Activated T-cell treated with anti-CD3 and anti-CD28 coated beads, Interleukin-2, amount 50 U/mL, for 72 hours (primary cell): ENCODE data around the gene DYNC2LI1. TPM values are rescaled to one million over a fixed set of nuclear protein-coding genes. Genes with fewer than 3 reads are reported as not detected.

Experiments
- ATAC-seq, 2 donors: fragments of 150-1000 bp; cut with Tn5 transposase; replicated peaks in 1 of 2; 2 replicates each; pipeline ENCODE4 v1.10.0; 2021; ENCODE audit warnings: moderate library complexity in 2 of 2, mild to moderate bottlenecking in 1 of 2
- DNase-seq, 2 donors: peaks; one replicate each; pipeline ENCODE4 v3.0.0; 2021 to 2022; ENCODE audit warnings: mixed read lengths in 1 of 2
- H3K27ac Mint-ChIP-seq: one replicate; pipeline ENCODE4 v1.8.0; 2022; ENCODE audit warnings: mild to moderate bottlenecking, moderate library complexity, mixed read lengths
- H3K27me3 Mint-ChIP-seq: one replicate; pipeline ENCODE4 v1.8.0; 2022; ENCODE audit warnings: low read depth, mixed read lengths
- H3K36me3 Mint-ChIP-seq, 2 donors: one replicate each; pipeline ENCODE4 v1.8.0; 2022; ENCODE audit warnings: mixed read lengths in 2 of 2, mild to moderate bottlenecking in 1 of 2; ENCODE audit not compliant: insufficient read depth in 2 of 2
- H3K4me1 Mint-ChIP-seq: one replicate; pipeline ENCODE4 v1.8.0; 2022; ENCODE audit warnings: low read depth, mixed read lengths
- H3K4me3 Mint-ChIP-seq, 2 donors: one replicate each; pipeline ENCODE4 v1.8.0; 2022; ENCODE audit warnings: mild to moderate bottlenecking in 2 of 2, mixed read lengths in 2 of 2, moderate library complexity in 2 of 2
- H3K9me3 Mint-ChIP-seq, 2 donors: one replicate each; pipeline ENCODE4 v1.8.0; 2022; ENCODE audit warnings: mixed read lengths in 2 of 2
- total RNA-seq, 2 donors: library from RNA; stranded (reverse); gene quantifications; one replicate each; pipeline ENCODE4 v1.2.3, GENCODE V29; 2022

The DYNC2LI1 gene
- total RNA-seq, 2 donors from 2014 or later: 31.9 to 34.6 TPM

DNA sequence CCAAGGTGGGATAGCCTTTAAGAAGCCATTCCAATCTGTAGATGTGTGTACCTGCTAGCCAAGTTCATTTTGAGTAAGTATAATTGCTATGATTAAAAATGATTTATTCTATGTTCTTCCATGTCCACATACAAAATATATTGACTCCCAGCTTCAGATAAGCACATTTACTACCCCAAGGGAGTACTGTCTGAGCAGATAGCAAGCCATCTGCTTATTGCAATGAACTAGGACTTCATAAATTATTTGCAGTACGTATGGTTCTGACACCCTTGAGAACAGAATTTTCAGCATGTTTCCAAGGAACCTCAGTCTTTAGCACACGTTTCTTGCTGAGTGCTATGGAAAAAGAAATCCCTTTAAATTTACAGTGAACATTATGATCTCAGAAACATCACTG, 36.6 kb downstream of the DYNC2LI1 start:
- peaks cover 0 to 3% of the 10 kb centered on the region in 2 donors for H3K36me3 Mint-ChIP-seq
- H3K9me3 Mint-ChIP-seq: no peaks in the 10 kb centered on the region
- H3K4me1 Mint-ChIP-seq: no peaks in the 10 kb centered on the region
- no peaks in the 10 kb centered on the region for H3K27me3 Mint-ChIP-seq
- H3K4me3 Mint-ChIP-seq: no peak overlapping the region
- no peak for DNase-seq
- no peak overlapping the region for H3K27ac Mint-ChIP-seq
- no peak for ATAC-seq

DNA sequence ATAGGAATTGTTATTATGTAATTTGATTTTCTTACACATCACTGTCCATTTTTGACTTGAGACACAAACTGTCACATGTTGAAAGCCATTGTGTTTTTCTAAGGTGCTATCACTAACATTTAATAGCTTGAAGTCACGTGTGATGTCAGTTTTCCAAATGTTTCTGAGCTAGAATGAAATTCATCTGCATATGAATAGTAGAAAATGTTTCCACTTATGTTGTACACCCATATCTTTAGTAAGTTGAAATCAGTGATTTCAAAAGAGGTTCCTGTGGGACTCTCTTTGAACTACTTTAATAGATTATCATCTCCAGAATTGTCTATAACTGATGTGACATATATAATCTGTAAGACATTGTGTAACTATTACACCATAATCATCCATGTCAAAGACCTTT, 37.0 kb downstream of the DYNC2LI1 start:
- Mint-ChIP-seq H3K4me3 (no peak overlapping the region), H3K27ac (no peak overlapping the region), H3K4me1 (no peaks in the 10 kb centered on the region), H3K27me3 (no peaks in the 10 kb centered on the region), H3K9me3 (peaks cover 0 to 1% of the 10 kb centered on the region in 2 donors), H3K36me3 (peaks cover 0 to 2% of the 10 kb centered on the region in 2 donors)
- ATAC-seq (no peak), DNase-seq (no peak)

DNA sequence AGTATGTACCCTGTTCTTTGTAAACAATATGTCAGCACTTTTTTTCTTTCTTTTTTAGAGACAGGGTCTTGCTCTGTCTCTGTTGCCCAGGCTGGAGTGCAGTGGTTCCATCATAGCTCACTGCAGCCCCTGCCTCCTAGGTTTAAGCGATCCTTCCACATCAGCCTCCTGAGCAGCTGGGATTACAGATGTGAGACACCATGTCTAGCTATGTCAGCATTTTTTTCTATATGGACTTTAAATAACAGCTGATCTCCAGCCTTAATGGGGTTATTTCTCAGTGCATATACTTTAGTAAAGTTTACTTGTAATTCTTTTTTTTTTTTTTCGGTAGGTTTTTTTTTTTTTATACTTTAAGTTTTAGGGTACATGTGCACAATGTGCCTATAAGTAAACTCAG, 38.2 kb downstream of the DYNC2LI1 start:
- H3K4me3 Mint-ChIP-seq: no peak overlapping the region
- no peak for ATAC-seq

DNA sequence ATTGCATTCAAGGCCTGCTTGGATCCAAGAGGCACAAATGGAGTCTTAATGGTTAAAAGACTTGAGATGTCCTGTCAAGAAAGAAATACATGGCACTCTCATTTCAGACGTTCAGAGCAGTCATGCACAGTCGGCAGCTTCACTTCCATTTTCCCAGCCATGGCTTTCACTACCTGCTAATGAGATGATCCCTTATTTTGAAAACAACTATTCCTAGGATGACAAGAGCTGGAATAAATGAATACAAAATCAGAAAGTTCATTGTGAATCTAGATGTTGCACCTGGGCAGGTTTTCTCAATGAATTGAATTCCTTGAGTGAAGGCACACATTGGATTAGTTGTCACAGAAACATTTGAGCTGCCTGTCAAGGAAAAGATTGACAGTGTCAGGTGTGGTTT, 39.1 kb downstream of the DYNC2LI1 start:
- Mint-ChIP-seq H3K27ac (no peak overlapping the region), H3K4me1 (no peaks in the 10 kb centered on the region), H3K27me3 (no peaks in the 10 kb centered on the region), H3K36me3 (peaks cover 0 to 2% of the 10 kb centered on the region in 2 donors), H3K9me3 (peaks cover 1 to 3% of the 10 kb centered on the region in 2 donors), H3K4me3 (no peak overlapping the region)
- no peak for ATAC-seq
- DNase-seq: no peak

More for the DNA sequence above, 38.2 kb downstream of the DYNC2LI1 start:
- Mint-ChIP-seq H3K4me1 (no peaks in the 10 kb centered on the region), H3K27ac (no peak overlapping the region), H3K27me3 (no peaks in the 10 kb centered on the region), H3K36me3 (peaks cover 2% of the 10 kb centered on the region in 2 donors), H3K9me3 (peaks cover 1 to 3% of the 10 kb centered on the region in 2 donors)
- DNase-seq: no peak

DNA sequence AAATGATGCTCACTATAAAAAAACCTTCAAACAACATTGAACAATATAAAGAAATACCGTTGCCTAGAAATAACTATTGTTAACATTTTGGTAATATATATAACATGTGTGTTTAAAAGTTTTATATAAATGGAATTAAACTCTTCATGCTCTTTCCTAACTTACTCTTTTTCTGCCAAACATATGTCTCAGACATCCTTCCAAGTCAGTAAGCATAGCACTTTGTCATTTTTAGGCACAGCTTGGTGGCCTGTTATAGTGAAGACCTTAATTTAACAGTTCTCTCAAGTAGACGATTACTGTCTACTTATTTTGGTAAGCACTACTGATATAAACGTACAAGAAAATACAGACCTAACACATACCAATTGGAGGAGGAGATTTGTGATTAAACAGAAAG, 40.9 kb downstream of the DYNC2LI1 start:
- Mint-ChIP-seq H3K27me3 (no peaks in the 10 kb centered on the region), H3K4me3 (no peak overlapping the region), H3K36me3 (peaks cover 0 to 2% of the 10 kb centered on the region in 2 donors), H3K4me1 (peaks cover 8% of the 10 kb centered on the region), H3K9me3 (peaks cover 1 to 3% of the 10 kb centered on the region in 2 donors), H3K27ac (no peak overlapping the region)
- DNase-seq (no peak), ATAC-seq (no peak)

DNA sequence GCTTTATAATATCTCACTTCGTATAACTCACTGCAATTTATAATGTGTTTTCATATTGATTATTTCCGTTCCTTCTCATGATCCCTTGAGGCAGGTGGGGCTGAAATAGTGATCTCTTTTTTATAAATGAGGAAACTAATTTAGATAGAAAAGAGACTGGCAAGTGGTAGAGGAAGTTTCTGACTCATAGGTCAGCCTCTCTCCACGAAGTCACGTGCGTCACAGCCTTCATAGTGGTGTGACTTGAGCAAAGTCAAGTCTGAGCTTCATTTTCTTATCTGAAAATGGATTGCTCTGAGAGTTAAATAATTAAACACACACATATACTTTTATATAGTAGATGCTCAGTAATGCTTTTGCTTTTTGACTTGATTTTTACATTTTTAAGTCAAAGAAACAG, 44.9 kb downstream of the DYNC2LI1 start:
- DNase-seq: peak; percentile 21 to 27

DNA sequence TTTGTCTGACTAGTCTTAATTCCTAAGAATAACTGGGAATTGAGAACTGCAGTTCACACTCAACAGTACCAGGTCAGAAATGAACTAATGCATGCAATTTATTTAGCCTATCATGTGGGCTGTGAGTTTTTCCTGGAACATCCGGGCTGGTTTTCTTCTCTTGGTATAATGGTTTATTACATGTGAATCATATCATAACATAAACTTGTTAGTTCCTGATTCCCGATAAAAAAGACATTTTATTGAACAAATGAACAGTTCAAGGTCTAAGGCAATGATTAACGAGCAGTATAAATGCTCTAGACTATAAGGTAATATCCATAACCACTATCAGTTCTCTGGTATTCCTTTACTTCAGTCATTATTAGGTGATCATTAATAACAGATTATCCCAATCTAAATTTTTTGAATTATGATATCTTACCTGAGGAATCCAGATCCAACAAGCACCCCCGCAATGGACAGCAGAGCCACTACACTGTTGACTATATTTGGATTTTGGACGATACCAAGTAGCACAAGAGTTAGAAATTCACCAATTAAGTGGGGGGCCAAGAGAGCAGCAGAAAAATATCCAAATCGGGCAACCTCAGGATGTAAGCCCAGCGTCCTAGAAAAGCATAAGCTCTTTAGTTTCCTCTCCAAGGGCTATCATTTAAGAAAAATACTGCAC, 45.8 kb downstream of the DYNC2LI1 start:
- H3K36me3 Mint-ChIP-seq: peaks cover 0 to 2% of the 10 kb centered on the region in 2 donors
- H3K27me3 Mint-ChIP-seq: peaks cover 40% of the 10 kb centered on the region
- H3K9me3 Mint-ChIP-seq: peaks cover 1 to 3% of the 10 kb centered on the region in 2 donors
- ATAC-seq (no peak), DNase-seq (no peak)
- H3K4me1 Mint-ChIP-seq: peaks cover 8% of the 10 kb centered on the region
- H3K27ac Mint-ChIP-seq: no peak overlapping the region
- H3K4me3 Mint-ChIP-seq: no peak overlapping the region

More for the DNA sequence above, 44.9 kb downstream of the DYNC2LI1 start:
- peak overlapping the region in 1 of 2 donors; percentile 18 for H3K4me3 Mint-ChIP-seq
- H3K36me3 Mint-ChIP-seq: peaks cover 0 to 2% of the 10 kb centered on the region in 2 donors
- H3K9me3 Mint-ChIP-seq: peaks cover 1 to 3% of the 10 kb centered on the region in 2 donors
- peaks cover 31% of the 10 kb centered on the region for H3K27me3 Mint-ChIP-seq
- H3K4me1 Mint-ChIP-seq: peaks cover 8% of the 10 kb centered on the region
- H3K27ac Mint-ChIP-seq: no peak overlapping the region
- peak; percentile 51 to 74 for ATAC-seq

DNA sequence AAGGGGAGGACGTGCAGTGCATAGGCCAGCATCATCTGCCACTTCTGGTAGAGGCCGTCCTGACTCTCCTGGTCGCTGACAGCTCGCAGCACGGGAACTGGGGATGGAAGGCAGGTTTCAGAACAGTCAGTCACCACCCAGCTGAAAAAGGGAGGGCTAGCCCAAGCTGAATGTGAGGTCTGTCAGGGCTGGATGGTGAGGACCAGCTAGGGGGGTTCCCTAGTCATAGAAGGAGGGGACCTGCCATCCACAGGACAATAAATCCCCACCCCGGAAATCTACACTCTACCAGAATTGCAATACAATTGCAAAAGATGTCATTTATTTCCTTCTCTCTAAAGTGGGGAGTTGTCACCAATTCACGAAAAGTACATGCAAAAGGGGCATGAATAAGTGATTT, 49.0 kb downstream of the DYNC2LI1 start:
- Mint-ChIP-seq H3K4me3 (no peak overlapping the region), H3K4me1 (peaks cover 8% of the 10 kb centered on the region), H3K27me3 (peaks cover 42% of the 10 kb centered on the region), H3K9me3 (no peaks in the 10 kb centered on the region), H3K36me3 (no peaks in the 10 kb centered on the region), H3K27ac (no peak overlapping the region)
- DNase-seq (no peak), ATAC-seq (no peak)

DNA sequence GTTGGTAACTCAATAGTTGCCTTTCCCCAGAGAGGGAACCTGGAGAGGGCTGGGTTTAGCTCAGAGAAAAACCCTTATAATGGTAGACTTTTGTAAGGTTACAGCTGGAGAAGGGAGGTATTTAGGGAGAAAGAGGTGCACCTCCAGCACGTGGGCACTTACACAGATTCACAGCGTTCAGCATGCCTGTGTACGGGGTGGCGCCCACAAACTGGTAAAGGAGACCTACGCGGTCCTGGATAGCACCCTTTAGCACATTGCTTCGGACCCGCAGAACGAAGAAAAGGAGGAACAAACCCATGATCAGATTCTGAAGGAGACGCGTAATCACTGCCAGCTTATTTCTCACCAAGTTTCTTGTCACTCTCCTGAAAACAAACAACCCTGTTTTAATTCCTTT, 49.9 kb downstream of the DYNC2LI1 start:
- DNase-seq: no peak
- Mint-ChIP-seq H3K27ac (no peak overlapping the region), H3K4me3 (no peak overlapping the region), H3K4me1 (peaks cover 4% of the 10 kb centered on the region), H3K9me3 (no peaks in the 10 kb centered on the region), H3K36me3 (no peaks in the 10 kb centered on the region), H3K27me3 (peaks cover 42% of the 10 kb centered on the region)
- no peak for ATAC-seq

DNA sequence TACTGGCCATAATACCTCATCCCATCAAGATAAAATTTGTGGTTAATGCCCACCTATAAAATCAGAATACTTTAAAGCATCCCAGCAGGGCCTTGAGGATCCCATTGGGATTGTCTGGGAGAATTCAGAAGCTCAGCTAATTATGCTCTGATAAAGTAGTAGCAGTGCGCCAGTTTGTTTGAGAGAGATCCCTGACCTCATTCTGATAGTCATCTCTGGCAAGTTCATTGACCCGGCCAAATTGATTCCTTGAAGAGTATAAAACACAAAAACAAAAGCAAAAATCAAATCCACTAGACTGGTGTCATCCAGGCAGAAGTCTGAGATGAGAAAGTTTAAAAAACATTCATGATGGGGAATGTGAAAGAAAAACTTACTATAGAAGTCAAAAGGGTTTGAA, 50.7 kb downstream of the DYNC2LI1 start:
- Mint-ChIP-seq H3K9me3 (no peaks in the 10 kb centered on the region), H3K27me3 (peaks cover 48% of the 10 kb centered on the region)
- ATAC-seq: no peak

DNA sequence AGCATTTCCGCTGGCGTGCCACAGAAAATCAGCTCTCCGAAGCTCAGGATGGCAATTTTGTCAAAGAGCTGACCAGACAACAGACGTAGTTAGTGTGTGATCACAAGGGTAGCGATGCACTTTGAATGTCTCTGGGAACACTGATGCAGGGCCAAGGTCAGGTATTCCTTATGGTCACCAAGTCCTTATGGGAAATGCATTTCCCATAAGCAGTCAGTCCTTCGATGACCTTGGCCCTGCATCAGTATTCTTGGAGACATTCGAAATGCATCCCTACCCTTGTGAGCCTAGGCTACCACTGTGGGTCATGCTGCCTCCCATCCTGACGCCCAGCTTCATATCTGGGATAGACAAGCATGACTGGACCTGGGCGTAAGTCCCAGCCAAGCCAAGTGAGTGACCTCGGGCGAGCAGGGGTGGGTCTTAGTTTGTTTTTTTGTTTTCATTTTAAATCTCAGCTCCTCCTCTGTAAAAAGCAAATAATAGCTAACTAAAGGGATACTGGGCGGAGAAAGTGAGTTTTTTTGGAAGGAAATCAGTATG, 51.2 kb downstream of the DYNC2LI1 start:
- Mint-ChIP-seq H3K27ac (no peak overlapping the region), H3K27me3 (peaks cover 53% of the 10 kb centered on the region), H3K36me3 (no peaks in the 10 kb centered on the region), H3K9me3 (no peaks in the 10 kb centered on the region), H3K4me1 (no peaks in the 10 kb centered on the region), H3K4me3 (no peak overlapping the region)
- DNase-seq (no peak), ATAC-seq (no peak)

More for the DNA sequence above, 50.7 kb downstream of the DYNC2LI1 start:
- Mint-ChIP-seq H3K36me3 (no peaks in the 10 kb centered on the region), H3K4me3 (no peak overlapping the region), H3K27ac (no peak overlapping the region), H3K4me1 (no peaks in the 10 kb centered on the region)
- no peak for DNase-seq

DNA sequence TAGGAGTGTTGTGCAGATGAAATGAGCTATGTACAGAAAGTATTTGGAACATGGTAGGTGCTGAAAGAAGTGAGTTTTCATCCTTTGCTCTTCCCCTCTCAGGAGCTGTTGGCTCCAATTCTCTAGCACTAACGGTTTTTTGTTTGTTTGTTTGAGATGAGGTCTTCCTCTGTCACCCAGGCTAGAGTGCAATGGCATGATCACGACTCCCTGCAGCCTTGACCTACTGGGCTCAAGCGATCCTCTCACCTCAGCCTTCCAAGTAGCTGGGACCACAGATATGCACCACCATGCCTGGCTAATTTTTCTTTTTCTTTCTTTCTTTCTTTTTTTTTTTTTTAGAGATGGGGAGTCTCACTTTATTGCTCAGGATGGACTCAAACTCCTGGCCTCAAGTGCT, 52.0 kb downstream of the DYNC2LI1 start:
- no peak overlapping the region for H3K4me3 Mint-ChIP-seq
- no peaks in the 10 kb centered on the region for H3K36me3 Mint-ChIP-seq
- peaks cover 54% of the 10 kb centered on the region for H3K27me3 Mint-ChIP-seq
- no peaks in the 10 kb centered on the region for H3K4me1 Mint-ChIP-seq
- no peak overlapping the region for H3K27ac Mint-ChIP-seq
- H3K9me3 Mint-ChIP-seq: no peaks in the 10 kb centered on the region
- DNase-seq (no peak), ATAC-seq (no peak)

DNA sequence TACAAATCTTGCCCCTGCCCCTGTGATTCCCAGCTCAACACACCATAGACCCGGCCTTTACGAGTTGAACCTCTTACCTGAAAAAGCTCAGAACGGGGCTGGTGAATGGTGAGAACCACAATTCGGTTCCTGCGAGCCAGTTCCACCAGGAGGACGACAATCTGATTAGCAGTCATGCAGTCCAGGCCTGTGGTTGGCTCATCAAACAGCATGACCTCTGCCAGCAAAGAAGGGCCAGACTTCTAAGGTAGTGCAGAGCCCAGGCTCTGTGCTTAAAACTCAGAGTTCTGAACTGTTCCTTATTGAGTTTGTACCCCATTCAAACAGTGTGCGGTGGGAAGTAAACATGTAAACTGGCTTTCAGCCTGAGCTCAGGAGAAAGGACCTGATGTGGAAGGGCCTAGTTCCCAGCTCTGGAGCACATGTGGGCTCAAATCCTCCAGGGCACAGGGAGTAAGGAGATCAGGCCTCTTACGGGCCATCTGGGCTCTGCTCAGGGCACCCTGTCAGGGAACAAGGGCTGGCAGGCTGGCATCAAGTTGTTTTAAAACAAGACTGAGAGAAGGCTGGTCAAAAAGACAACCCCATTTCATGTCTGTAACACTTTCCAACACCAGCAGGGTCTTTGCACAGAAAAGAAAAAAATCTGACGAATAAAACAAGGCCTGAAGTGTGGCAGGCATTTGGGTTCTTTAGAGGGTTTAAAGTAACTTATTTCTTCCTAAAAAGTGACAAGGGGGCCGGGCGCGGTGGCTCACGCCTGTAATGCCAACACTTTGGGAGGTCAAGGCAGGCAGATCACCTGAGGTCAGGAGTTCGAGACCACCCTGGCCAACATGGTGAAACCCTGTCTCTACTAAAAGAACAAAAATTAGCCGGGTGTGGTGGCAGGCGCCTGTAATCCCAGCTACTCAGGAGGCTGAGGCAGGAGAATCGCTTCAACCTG, 52.7 kb downstream of the DYNC2LI1 start:
- H3K9me3 Mint-ChIP-seq: no peaks in the 10 kb centered on the region
- H3K4me1 Mint-ChIP-seq: peaks cover 4% of the 10 kb centered on the region
- peaks cover 52% of the 10 kb centered on the region for H3K27me3 Mint-ChIP-seq
- H3K27ac Mint-ChIP-seq: no peak overlapping the region
- ATAC-seq: no peak
- DNase-seq: no peak
- no peak overlapping the region for H3K4me3 Mint-ChIP-seq
- peaks cover 0 to 1% of the 10 kb centered on the region in 2 donors for H3K36me3 Mint-ChIP-seq
